HEK293 (cell line): ENCODE data around the gene LMAN2L.

Source experiments
- CTCF ChIA-PET: fragments of 350-600 bp; formaldehyde crosslinking; extraction: SDS; loops from one replicate; lab custom pipeline; 2021; ENCODE audit warnings: antibody characterized with exemption; lab: Yijun Ruan, JAX
- POLR2A ChIA-PET: fragments of 300-600 bp; formaldehyde crosslinking; extraction: SDS; loops from one replicate; lab custom pipeline; 2020; ENCODE audit warnings: antibody characterized with exemption, inconsistent platforms; lab: Yijun Ruan, JAX
- H3K27ac ChIP-seq: fragments of 200-500 bp; sonication (Bioruptor generic); 2 replicates; pipeline ENCODE4 v1.5.1; 2014; ENCODE audit warnings: low read depth, low read length, control low read depth, inconsistent platforms; ENCODE audit errors: extremely low read depth
- H3K36me3 ChIP-seq, 2 experiments: fragments of 200-500 bp in 1 of 2; sonication (Bioruptor generic) in 1 of 2; 1 replicate in 1 of 2; 2 replicates in 1 of 2; pipeline ENCODE4 v1.5.1; 2014 to 2017; ENCODE audit warnings: inconsistent platforms in 2 of 2, low read length in 2 of 2; ENCODE audit not compliant: control insufficient read depth in 2 of 2, insufficient read depth in 1 of 2
- H3K4me1 ChIP-seq: fragments of 200-500 bp; sonication (Bioruptor generic); 2 replicates; pipeline ENCODE4 v1.5.1; 2014; ENCODE audit warnings: mild to moderate bottlenecking, low read length, inconsistent platforms; ENCODE audit not compliant: control insufficient read depth, insufficient read depth
- H3K4me3 ChIP-seq: 2 replicates; pipeline ENCODE4 v1.5.1; 2011; ENCODE audit warnings: low read depth, mild to moderate bottlenecking, control low read depth, low read length, moderate library complexity
- H3K9me3 ChIP-seq: fragments of 200-500 bp; sonication (Bioruptor generic); 2 replicates; pipeline ENCODE4 v1.5.1; 2014; ENCODE audit warnings: low read depth, low read length, inconsistent platforms; ENCODE audit not compliant: control insufficient read depth, insufficient read depth
- GLIS1 ChIP-seq: fragments of 450-650 bp; formaldehyde crosslinking; IDR thresholded peaks from 2 replicates; pipeline ENCODE4 v1.5.1; 2016; ENCODE audit warnings: missing biosample characterization, missing genetic modification characterization
- GLIS2 ChIP-seq: fragments of 450-650 bp; formaldehyde crosslinking; IDR thresholded peaks from 2 replicates; pipeline ENCODE4 v1.5.1; 2016; ENCODE audit warnings: missing biosample characterization, missing genetic modification characterization
- HOXC10 ChIP-seq: sonication (generic); formaldehyde crosslinking; IDR thresholded peaks from 2 replicates; pipeline ENCODE4 v1.8.1; 2023; ENCODE audit warnings: mild to moderate bottlenecking, missing genetic modification reagents
- TSHZ1 ChIP-seq: fragments of 450-650 bp; formaldehyde crosslinking; IDR thresholded peaks from 2 replicates; pipeline ENCODE4 v1.5.1; 2016; ENCODE audit warnings: missing biosample characterization, missing genetic modification characterization, borderline replicate concordance
- ZNF175 ChIP-seq: fragments of 450-650 bp; formaldehyde crosslinking; IDR thresholded peaks from 2 replicates; pipeline ENCODE4 v1.5.1; 2016; ENCODE audit warnings: missing biosample characterization, missing genetic modification characterization
- ZNF221 ChIP-seq: fragments of 450-650 bp; formaldehyde crosslinking; IDR thresholded peaks from 2 replicates; pipeline ENCODE4 v1.5.1; 2017; ENCODE audit warnings: missing biosample characterization, missing genetic modification characterization, borderline replicate concordance
- ZNF239 ChIP-seq: fragments of 450-650 bp; formaldehyde crosslinking; IDR thresholded peaks from 2 replicates; pipeline ENCODE4 v1.5.1; 2016; ENCODE audit warnings: missing biosample characterization, missing genetic modification characterization
- ZNF280D ChIP-seq: fragments of 450-650 bp; formaldehyde crosslinking; IDR thresholded peaks from 2 replicates; pipeline ENCODE4 v1.5.1; 2016; ENCODE audit warnings: missing biosample characterization, missing genetic modification characterization
- ZNF518A ChIP-seq: fragments of 450-650 bp; formaldehyde crosslinking; conservative IDR thresholded peaks from 2 replicates; pipeline ENCODE4 v1.5.1; 2016; ENCODE audit warnings: low read depth, missing biosample characterization, missing genetic modification characterization
- ZNF830 ChIP-seq: fragments of 450-650 bp; IDR thresholded peaks from 2 replicates; pipeline ENCODE4 v1.5.0; 2018; ENCODE audit warnings: missing biosample characterization, missing genetic modification characterization, low read depth, mild to moderate bottlenecking, moderate library complexity
- ZNF843 ChIP-seq: fragments of 450-650 bp; formaldehyde crosslinking; IDR thresholded peaks from 2 replicates; pipeline ENCODE4 v1.5.1; 2016; ENCODE audit warnings: missing biosample characterization, missing genetic modification characterization
- TF ChIP-seq, protein P1 (sequence below): fragments of 450-650 bp; formaldehyde crosslinking; IDR thresholded peaks from 2 replicates; pipeline ENCODE4 v1.5.1; 2016; ENCODE audit warnings: missing biosample characterization, missing genetic modification characterization

LMAN2L gene

GRCh38 chr2:96693286-96694200 lies 46.3 kb downstream of the LMAN2L start:
- no peak for TF ChIP-seq ZNF175 (tag by site-specific recombination)
- peak; percentile 44 for TF ChIP-seq GLIS1 (tag by site-specific recombination)
- peak; percentile 16; the same call in 1 of the 2 replicates for TF ChIP-seq GLIS2 (tag by site-specific recombination)
- TF ChIP-seq ZNF239 (tag by site-specific recombination) = no peak
- Histone ChIP-seq H3K27ac (no peak overlapping the region), H3K36me3 (no peaks in the 10 kb centered on the region), H3K4me3 (no peak overlapping the region), H3K4me1 (no peaks in the 10 kb centered on the region), H3K9me3 (no peaks in the 10 kb centered on the region)
- CTCF ChIA-PET = no interaction called here
- POLR2A ChIA-PET = interaction anchor here (0.7 kb wide), 1 partner anchor 11 kb away, joined by 3 read pairs; no protein-coding TSS in a partner anchor

DNA sequence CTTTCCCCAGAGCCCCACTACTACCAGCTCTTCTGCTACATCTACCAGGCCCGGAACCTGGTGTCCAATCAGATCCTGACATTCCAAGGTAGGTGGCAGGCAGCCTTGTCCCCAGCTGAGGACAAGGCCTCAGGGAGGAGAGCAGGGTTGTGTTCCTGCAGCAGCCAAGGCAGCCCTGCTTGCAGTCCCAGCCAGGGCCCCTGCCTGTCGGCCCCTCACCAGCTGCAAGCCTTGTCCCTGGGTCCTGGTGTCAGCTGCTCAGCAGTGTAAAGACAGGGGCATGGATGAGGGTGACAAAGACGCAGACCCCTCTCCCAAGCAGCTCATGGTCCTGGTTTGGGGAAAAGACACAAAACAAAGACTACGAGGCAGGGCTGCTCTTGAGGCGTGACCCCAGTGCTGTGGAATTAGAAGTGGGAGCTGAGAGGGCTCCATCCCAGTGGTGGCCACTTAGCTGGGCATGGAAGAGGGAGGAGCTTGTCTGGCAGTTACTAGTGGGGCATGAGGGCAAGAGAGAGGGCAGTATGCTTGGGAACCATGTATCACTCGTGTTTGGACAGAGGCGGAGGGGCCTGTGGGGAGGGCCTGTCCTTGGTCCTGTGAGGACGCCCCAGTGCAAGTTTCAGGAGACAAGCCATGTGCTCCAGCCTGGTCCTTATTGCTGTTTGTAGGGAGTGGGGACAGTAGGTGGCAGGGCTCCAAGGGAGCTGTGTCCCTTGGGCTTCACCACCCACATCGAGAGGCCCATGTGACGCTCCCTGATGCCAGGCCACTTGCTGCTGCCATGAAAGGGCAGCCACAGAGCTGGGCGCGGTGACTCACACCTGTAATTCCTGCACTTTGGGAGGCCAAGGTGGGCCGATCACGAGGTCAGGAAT lies 47.5 kb downstream of the LMAN2L start:
- ChIA-PET POLR2A (no interaction called here), CTCF (interaction anchor here (0.6 kb wide), 1 partner anchor 21 kb away, joined by 4 read pairs; no protein-coding TSS in a partner anchor)
- Histone ChIP-seq H3K4me1 (no peaks in the 10 kb centered on the region), H3K27ac (no peak overlapping the region), H3K9me3 (no peaks in the 10 kb centered on the region), H3K4me3 (no peak overlapping the region), H3K36me3 (no peaks in the 10 kb centered on the region)
- TF ChIP-seq TSHZ1 (tag by site-specific recombination) (no peak), ZNF280D (tag by site-specific recombination) (no peak), HOXC10 (CRISPR knock-in tag) (no peak), ZNF830 (tag by site-specific recombination) (no peak), ZNF221 (no peak), ZNF843 (no peak), ZNF518A (tag by site-specific recombination) (no peak)
- TF ChIP-seq, protein P1, sequence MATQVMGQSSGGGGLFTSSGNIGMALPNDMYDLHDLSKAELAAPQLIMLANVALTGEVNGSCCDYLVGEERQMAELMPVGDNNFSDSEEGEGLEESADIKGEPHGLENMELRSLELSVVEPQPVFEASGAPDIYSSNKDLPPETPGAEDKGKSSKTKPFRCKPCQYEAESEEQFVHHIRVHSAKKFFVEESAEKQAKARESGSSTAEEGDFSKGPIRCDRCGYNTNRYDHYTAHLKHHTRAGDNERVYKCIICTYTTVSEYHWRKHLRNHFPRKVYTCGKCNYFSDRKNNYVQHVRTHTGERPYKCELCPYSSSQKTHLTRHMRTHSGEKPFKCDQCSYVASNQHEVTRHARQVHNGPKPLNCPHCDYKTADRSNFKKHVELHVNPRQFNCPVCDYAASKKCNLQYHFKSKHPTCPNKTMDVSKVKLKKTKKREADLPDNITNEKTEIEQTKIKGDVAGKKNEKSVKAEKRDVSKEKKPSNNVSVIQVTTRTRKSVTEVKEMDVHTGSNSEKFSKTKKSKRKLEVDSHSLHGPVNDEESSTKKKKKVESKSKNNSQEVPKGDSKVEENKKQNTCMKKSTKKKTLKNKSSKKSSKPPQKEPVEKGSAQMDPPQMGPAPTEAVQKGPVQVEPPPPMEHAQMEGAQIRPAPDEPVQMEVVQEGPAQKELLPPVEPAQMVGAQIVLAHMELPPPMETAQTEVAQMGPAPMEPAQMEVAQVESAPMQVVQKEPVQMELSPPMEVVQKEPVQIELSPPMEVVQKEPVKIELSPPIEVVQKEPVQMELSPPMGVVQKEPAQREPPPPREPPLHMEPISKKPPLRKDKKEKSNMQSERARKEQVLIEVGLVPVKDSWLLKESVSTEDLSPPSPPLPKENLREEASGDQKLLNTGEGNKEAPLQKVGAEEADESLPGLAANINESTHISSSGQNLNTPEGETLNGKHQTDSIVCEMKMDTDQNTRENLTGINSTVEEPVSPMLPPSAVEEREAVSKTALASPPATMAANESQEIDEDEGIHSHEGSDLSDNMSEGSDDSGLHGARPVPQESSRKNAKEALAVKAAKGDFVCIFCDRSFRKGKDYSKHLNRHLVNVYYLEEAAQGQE = peak; percentile 28; the same call in 1 of the 2 replicates
